ENCODE data around the gene SULT2B1.
A peak's percentile ranks its signal among the peaks of the same experiment; 100 is the strongest.
"Not testable (repeated sequence)": the region's sequence is repeated elsewhere in the genome, so short reads cannot be mapped to it uniquely, and the experiment has no call there.

SULT2B1 gene

DNA sequence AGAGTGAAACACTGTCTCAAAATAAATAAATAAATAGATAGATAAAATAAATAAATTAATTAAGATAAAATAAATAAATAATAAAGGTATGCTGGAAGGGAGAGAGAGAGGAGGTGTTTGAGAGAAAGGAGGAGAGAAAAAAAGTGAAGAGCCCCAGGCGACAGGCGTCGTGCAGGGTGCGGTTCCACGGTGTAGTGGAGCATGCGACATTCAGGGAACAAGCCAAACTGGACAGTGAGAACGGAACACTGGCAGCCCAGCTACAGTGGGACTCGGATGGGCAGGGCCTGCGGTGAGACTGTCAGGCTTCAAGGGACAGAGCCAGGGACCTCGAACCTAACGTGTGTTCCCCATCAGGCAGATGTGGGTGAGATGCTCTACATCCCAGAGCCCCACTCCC is 9.4 kb downstream of the SULT2B1 start:
- DNase-seq, result no peak

DNA sequence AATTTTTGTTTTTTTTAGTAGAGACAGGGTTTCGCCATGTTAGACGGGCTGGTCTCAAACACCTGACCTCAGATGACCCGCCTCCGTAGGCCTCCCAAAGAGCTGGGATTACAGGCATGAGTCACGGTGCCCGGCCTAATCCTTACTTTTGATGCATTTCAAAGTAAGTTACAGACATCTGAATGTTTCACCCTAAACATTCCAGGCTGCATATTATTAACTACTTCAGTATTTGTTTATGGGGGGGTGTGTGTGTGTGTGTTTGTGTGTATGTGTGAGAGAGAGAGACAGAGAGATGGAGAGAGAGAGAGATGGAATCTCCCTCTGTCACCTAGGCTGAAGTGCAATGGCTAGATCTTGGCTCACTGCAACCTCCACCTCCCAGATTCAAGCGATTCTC is 13.1 kb downstream of the SULT2B1 start:
- no peak for DNase-seq

DNA sequence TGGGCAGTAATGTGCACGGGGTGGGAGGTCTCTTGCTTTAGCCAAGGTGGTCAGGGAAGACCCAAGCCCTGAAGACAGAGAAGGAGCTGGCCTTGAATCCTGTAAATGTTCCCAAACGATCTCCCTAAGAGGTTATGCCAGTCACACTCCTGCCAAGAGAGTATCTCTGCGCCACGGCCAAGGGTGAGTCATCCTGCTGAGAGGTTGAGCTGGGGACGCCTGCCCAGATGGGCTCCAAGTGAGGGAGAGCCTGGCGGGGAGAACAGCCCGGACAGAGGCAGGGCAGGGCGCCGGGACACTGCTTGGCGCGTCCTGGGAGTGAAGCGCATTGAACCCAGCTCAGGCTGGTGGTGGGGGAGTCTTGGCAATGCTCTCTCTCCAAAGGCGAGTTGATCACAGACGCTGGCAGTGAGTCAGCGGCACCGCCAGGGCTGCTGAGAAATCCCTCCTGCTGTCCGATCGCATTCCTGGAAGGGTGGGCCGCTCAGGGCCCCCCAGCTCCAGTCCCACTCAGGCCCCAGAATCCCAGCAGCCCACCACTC is 16.4 kb downstream of the SULT2B1 start:
- no peak for DNase-seq

DNA sequence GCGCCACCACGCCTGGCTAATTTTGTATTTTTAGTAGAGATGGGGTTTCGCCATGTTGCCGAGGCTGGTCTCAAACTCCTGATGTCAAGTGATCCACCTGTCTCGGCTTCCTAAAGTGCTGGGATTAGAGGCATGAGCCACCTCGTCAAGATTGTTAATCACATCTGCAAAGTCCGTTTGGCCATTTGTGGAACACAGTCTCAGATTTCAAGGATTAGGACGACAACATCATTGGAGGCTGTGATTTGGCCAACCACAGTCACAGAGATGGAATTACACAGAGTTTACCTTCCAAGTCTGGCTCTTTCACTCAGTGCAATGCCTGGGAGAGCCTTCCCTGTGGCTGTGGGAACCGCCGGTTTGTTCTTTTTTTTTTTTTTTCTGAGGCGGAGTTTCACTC is 17.8 kb downstream of the SULT2B1 start:
- DNase-seq, result no peak

DNA sequence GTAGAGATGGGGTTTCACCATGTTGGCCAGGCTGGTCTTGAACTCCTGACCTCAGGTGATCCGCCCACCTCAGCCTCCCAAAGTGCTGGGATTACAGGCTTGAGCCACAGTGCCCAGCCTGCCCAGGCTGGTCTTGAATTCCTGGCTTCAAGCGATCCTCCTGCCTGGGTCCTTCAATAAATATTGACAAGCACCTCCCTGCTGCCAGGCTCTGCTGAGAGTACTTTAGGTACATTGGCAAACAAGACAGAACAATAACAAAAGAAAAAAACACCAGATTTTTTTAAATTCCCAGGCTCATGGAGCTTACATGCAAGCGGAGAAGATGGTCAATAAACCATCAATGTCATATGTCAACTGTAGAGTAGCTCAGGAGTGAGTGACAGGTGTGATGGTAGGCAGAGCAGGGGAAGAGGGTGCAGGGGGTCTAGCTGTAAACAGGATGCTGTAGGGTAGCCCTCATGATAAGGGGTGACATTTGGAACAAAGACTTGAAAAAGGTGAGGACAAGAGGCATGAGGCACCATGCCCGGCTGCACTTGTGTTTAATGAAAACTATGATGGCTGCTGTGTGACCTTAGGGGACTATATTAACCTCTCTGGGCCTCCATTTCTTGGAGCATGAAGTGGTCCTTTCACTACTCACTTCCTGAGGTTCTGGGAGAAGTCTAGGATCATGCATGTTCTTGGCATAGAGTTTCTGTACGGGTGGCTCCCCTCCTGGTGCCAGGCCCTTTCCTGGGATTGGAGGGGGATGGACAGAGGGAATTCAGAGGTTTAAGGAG is 19.6 kb downstream of the SULT2B1 start:
- no peak for DNase-seq

DNA sequence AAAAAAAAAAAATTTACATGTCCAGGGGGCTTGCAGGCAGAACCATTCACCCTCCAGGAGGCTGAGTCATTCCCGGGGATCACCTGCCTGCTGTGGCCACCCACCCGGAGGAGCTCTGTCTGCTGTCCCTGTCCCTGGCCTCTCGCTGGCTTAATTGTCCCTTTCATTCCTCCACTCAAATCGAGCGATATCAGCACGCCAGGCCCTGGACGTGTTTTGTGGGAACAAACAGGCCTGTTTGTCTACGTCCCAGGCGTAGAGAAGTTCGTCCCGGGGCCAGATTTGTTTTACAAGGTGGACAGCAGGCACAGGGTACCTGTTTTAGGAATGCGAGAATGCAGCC is 21.2 kb downstream of the SULT2B1 start:
- DNase-seq, result no peak

DNA sequence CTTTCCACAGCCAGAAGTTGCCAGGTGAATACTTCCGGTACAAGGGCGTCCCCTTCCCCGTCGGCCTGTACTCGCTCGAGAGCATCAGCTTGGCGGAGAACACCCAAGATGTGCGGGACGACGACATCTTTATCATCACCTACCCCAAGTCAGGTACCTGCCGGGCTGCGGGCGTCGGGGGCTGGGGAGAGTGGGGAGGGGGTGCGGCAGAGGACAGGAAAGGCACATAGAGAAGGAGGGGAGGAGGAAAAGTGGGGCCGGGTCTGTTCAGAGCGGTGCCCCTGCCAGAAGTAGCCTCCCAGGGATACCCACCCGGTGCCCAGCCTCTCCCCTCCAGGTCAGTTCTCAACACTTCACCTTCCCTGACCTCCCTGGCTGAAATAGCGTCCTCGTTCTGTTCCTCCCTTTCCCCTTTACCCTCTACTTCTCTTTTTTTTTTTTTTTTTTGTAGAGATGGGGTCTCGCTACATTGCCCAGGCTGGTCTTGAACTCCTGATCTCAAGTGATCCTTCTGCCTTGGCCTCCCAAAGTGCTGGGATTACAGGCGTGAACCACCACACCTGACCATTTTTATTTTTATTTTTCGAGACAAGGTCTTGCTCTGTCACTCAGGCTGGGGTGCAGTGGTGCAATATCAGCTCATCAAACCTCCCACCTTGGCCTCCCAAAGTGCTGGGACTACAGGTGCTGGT is 24.1 kb downstream of the SULT2B1 start:
- no peak for DNase-seq

DNA sequence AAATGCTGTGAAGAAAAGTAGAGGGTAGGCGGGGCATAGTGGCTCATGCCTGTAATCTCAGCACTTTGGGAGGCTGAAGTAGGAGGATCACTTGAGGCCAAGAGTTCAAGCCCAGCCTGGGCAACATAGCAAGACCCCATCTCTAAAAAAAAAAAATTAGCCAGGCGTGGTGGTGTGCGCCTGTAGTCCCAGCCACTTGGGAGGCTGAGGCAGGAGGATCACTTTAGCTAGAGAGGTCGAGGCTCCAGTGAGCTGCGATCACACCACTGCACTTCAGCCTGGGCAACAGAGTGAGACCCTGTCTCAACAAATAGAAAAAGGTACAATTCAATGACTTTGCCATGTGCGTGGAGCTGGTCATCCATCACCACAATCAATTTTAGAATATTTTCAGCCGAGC is 25.9 kb downstream of the SULT2B1 start:
- DNase-seq, result not testable (repeated sequence)

DNA sequence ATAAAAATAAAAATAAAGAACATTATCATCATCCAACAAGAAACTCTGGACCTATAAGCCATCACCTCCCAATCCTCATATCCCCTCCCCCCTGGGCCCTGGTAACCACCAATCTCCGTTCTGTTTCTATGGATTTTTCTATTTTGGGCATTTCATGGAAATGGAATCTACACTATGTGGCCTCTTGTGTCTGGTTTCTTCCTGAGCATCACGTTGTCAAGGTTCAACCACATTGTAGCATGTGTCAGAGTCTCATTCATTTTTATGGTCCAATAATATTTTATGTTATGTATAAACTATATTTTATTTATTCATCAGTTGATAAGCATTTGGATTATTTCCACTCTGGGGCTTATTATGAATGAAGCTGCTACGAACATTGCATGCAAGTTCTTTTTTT is 26.9 kb downstream of the SULT2B1 start:
- DNase-seq, result no peak

DNA sequence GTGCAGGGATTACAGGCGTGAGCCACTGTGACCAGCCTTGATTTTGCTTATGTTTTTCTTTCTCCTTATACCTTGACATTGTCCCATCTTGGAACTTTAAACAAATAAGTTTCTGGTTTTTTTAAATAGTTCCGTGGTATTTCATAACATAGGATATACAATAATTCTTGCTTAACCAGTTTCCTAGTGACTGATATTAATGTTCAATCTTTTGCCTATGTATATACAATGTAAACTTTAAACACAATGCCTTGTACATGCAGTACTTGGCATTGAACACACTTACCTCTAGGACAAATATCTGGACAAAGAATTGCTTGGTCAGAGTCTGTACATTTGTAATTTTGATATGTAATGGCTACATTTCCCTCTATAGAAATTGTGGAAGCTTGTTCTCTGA is 30.2 kb downstream of the SULT2B1 start:
- DNase-seq, result no peak

DNA sequence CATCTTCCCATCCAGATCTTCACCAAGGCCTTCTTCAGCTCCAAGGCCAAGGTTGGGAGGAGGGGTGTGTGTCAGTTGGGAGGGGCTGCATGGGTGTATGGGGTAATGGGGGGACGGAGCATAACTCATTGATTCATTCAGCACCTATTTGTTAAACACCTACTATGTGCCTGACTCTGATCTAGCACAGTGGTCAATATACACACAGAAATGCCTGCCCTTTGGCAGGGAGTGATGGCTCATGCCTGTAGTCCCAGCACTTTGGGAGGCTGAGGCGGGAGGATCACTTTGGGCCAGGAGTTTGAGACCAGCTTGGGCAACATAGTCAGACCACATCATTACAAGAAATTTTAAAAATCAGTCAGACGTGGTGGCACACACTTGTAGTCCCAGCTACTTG is 35.4 kb downstream of the SULT2B1 start:
- no peak for DNase-seq

DNA sequence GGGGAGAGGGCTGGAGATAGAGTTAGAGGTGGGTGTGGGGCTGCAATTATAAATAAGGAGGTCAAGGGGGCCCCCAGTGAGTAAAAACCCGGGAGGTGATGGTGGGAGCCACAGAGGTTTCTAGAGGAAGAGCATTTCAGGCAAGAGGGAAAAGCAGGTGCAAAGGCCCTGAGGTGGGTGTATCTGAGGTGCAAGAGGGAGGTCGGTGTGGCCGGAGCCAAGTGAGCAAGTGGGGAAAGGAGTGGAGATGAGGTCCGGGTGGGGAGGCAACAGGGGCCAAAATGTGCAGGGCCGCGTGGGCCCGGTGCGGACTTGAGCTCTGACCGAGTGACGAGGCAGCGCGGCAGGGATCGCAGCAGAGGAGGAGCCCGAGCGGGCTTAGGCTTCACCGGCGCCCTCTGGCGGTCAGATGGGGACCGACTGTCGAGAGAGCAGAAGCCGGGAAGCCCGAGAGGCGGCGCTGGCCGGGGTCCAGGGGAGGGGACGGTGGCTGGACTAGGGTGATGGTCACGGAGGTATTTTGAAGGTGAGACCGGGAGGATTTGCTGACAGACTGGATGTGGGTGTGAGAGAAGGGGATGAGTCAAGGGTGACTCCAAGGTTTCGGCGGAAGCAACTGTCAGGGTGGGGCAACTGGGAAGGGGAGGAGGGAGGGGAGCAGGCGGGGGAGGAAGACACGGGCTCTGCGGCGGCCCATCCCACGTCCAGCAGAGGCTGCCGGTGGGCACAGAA is 36.9 kb downstream of the SULT2B1 start:
- DNase-seq, result peak; percentile 94

DNA sequence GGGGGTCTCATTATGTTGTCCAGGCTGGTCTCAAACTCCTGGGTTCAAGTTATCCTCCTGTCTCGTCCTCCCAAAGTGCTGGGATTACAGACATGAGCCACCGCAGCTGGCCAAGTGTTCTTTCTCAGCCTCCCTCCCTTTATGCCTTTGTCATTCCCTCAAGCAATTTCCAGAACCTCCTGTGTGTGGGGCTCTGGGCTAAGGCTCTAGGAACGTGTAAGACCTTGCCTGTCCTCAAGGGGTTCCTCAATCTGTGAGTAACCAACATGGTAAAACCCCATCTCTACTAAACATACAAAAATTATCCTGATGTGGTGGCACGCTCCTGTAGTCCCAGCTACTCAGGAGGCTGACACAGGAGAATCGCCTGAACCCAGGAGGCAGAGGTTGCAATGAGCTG is 39.0 kb downstream of the SULT2B1 start:
- no peak for DNase-seq

DNA sequence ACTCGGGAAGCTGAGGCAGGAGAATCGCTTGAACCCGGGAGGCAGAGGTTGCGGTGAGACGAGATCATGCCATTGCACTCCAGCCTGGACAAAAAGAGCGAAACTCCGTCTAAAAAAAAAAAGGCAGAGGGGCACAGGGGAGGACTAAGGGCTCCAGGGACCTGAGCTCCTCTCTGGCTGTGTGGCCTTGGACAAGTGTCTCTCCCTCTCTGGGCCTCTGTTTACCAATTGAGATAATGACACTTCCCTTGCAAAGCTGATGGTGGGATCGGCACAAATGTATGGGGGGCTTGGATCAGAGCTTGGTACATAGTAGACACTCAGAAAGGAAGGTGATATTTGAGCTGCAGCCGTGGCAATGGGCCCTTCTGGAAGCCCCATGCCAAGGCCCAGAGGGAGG is 43.2 kb downstream of the SULT2B1 start:
- no peak for DNase-seq

DNA sequence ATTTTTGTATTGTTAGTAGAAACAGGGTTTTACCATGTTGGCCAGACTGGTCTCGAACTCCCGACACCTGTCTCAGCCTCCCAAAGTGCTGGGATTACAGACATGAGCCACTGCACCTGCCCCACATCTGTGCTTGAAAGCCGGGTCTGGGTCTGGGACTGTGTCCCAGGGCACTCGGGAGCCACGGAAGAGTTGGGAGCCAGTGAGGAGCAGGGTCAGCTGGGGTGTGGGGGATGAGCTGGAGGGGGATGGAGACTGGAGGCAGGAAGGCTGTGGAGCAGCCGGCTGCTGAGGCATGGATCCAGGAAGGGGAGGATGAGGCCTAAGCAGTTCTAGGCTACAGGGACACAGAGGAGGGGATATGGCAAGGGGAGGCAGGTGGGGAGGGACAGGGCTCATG is 43.9 kb downstream of the SULT2B1 start:
- no peak for DNase-seq

DNA sequence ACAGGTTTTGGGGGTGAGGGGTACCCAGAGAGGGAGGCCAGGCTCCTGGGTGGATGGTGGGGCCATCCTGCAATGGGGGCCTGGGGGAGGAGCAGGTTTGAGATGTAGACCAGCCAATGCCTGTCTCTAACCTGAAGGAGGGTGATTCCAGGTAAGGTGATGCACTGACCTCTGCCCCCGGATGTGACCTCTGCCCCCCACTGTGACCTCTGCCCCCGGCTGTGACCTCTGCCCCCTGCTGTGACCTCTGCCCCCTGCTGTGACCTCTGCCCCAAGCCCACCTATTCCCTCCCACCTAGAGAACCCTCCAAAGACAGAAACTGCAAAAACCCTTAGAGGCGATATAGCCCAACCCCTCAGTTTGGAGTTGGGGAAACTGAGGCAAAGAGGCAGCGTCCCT is 44.3 kb downstream of the SULT2B1 start:
- DNase-seq, result no peak

DNA sequence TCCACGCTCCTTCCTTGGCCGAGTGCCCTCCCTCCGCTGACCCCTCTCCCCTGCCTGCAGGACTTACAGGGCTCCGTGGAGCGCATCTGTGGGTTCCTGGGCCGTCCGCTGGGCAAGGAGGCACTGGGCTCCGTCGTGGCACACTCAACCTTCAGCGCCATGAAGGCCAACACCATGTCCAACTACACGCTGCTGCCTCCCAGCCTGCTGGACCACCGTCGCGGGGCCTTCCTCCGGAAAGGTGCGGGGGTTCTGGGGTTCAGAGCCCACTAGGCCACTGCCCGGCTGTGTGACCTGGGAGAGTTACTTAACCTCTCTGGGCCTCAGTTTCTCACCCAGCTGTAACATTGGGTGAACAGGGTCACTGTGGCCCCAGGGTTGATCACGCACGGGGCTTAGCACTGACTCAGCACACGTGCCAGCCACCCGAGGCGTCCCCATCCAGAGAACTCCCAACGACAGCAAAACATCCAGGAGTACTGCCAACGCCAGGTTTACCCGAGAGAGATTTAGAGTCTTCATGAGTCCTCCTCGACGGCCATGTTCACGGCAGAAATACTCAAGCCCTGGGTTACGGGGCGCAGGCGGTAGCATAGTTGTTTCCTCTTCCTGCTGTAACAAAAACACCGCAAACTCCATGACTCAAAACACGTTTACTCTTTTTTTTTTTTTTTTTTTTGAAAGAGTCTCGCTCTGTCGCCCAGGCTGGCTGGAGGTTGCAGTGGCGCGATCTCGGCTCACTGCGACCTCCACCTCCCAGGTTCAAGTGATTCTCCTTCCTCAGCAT is 44.9 kb downstream of the SULT2B1 start:
- no peak for DNase-seq

DNA sequence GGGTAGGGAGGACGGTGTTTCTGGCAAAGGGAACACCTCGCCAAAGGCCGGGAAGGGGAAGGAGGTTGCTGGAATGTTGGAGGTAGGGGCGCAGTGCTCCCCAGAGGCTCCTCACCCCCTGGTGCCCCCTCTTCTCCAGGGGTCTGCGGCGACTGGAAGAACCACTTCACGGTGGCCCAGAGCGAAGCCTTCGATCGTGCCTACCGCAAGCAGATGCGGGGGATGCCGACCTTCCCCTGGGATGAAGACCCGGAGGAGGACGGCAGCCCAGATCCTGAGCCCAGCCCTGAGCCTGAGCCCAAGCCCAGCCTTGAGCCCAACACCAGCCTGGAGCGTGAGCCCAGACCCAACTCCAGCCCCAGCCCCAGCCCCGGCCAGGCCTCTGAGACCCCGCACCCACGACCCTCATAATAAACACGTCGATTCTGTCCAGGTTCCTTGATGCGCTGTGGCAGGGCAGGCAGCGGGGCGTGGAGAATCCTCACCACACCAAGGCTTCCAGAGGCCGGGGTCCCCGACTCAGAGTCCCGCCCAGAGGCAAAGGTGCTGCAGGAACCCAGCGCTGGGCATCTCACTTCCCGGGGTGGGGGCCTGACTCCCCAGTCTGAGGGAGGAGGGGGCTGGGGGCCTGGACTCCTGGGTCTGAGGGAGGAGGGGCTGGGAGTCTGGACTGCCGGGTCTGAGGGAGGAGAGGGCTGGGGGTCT is 47.2 kb downstream of the SULT2B1 start:
- no peak for DNase-seq

DNA sequence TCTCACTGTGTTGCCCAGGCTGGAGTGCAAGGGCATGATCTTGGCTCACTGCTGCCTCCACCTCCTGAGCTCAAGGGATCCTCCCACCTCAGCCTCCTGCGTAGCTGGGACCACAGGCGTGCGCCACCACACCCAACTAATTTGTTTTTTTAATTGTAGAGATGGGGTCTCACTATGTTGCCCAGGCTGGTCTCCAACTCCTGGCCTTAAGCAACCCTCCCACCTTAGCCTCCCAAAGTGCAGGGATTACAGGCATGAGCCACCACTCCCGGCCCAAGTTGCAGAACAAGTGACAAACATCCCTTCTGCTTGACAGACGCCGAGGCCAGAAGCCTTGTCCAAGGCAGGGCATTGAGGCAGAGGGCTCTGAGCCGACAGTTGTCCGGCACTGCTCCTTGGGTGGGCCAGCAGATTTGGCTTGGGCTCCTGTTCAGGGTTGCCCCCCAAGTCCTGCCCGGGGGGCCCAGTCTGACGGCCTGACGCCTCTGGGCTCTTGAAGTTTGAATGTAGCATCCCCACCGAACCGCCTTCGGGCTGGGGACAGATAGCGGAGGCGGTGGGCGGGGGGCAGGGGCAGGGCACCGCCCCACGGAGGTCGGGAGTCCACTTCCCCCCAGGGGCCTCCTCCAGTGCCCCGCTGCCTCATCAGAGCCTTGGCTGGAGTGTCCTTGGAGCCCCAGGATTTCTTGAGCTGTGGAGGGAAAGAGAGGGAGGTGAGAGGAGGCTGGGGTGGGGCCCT is 48.9 kb downstream of the SULT2B1 start:
- DNase-seq, result no peak

DNA sequence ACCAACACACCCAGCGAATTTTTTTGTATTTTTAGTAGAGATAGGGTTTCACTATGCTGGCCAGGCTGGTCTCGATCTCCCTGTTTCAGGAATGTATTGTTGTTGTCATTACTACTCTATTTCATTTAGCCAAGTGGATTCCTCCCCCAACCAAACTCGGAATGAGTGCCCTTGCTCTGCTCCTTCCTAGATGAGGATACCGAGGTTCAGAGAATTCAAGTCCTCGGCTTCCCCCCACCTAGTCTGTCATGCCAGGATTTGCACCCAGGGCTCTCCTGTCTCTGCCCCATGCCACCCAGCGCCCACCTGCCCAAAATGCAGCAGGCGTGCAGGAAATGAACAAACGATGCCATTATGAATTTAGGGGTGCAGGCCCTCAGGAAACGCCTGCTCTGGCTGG is 51.0 kb downstream of the SULT2B1 start:
- no peak for DNase-seq

DNA sequence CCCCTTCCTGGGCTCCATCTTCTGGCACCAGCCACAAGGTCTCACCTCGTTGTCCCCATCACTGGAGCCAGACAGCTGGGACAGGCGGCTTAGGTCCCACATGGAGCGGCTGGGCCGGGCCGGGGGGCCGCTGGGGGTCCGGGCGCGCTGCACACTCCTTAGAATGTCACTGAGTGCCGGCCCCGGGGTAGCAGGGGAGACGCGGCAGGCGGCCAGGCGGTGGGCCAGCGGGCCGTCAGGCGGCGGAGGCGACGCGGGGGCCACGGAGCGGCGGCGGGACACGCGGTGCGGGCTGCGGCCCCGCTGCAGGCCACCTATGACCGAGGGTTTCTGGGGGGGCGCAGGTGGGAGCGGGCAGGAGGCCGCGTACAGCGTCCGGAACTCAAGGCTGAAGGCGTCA is 51.5 kb downstream of the SULT2B1 start:
- DNase-seq, result no peak

DNA sequence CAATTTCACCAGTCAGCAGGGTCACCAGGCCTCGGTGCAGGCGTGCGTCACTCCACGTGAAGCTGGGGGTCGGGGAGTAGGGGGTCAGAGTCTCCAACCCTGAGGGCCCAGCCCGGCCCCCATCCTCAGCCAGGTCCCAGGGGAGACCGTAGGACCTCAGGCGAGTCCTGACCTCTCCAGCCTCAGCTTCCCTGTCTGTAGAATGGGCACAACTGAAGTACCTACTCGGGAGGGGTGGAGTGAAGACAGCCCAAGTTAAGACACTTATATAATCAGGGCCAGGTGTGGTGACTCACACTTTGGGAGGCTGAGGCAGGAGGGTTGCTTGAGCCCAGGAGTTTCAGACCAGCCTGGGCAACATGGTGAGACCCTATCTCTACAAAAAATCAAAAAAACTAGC is 51.9 kb downstream of the SULT2B1 start:
- DNase-seq, result no peak

All from activated CD4-positive, CD25-positive, alpha-beta regulatory T cell treated with anti-CD3 and anti-CD28 coated beads, Interleukin-2, amount 50 U/mL, for 72 hours (primary cell).